Fibroblast of lung (primary cell): ENCODE results near the gene SFR1. TPM values are rescaled to one million over a fixed set of nuclear protein-coding genes. Genes with fewer than 3 reads are reported as not detected.
A peak's percentile ranks its signal among the peaks of the same experiment; 100 is the strongest.

ENCODE experiments used
- DNase-seq, 2 donors: peaks; one replicate each; pipeline versions ENCODE4 v3.0.0 to v3.0.0-alpha.2; 2010; ENCODE audit warnings: low read depth in 2 of 2
- H2AFZ ChIP-seq: 2 replicates; pipeline ENCODE4 v1.5.1; 2012; ENCODE audit warnings: low read length, control low read depth, inconsistent platforms
- H3K27ac ChIP-seq: 2 replicates; pipeline ENCODE4 v1.5.1; 2011; ENCODE audit warnings: low read length, control low read depth; ENCODE audit not compliant: insufficient read depth
- H3K27me3 ChIP-seq: 2 replicates; pipeline ENCODE4 v1.5.1; 2011; ENCODE audit warnings: mild to moderate bottlenecking, low read length; ENCODE audit not compliant: control insufficient read depth, insufficient read depth
- H3K36me3 ChIP-seq: 2 replicates; pipeline ENCODE4 v1.5.1; 2011; ENCODE audit warnings: low read length; ENCODE audit not compliant: control insufficient read depth, insufficient read depth
- H3K4me1 ChIP-seq: 2 replicates; pipeline ENCODE4 v1.5.1; 2011; ENCODE audit warnings: low read length; ENCODE audit not compliant: control insufficient read depth, insufficient read depth; ENCODE audit errors: extremely low read depth
- H3K4me2 ChIP-seq: 2 replicates; pipeline ENCODE4 v1.5.1; 2011; ENCODE audit warnings: low read length, control low read depth; ENCODE audit not compliant: insufficient read depth; ENCODE audit errors: extremely low read depth
- H3K4me3 ChIP-seq, 4 experiments: fragments of 200-600 bp in 1 of 4; sonication (generic) in 1 of 4; replicated peaks in 1 of 4; 2 replicates each; pipeline ENCODE4 v1.5.1; 2011 to 2016; ENCODE audit warnings: low read length in 4 of 4, low read depth in 3 of 4, mild to moderate bottlenecking in 3 of 4, control low read depth in 2 of 4, inconsistent platforms in 1 of 4, mixed read lengths in 1 of 4; ENCODE audit not compliant: insufficient read depth in 1 of 4; ENCODE audit errors: control extremely low read depth in 1 of 4
- H3K79me2 ChIP-seq: 2 replicates; pipeline ENCODE4 v1.5.1; 2012; ENCODE audit warnings: mild to moderate bottlenecking, low read length, inconsistent platforms; ENCODE audit not compliant: control insufficient read depth, insufficient read depth
- H3K9ac ChIP-seq: 2 replicates; pipeline ENCODE4 v1.5.1; 2011; ENCODE audit warnings: mild to moderate bottlenecking, low read length, control low read depth; ENCODE audit not compliant: insufficient read depth
- H3K9me3 ChIP-seq: 2 replicates; pipeline ENCODE4 v1.5.1; 2012; ENCODE audit warnings: low read depth, low read length; ENCODE audit not compliant: control insufficient read depth, insufficient read depth
- H4K20me1 ChIP-seq: 2 replicates; pipeline ENCODE4 v1.5.1; 2011; ENCODE audit warnings: low read length; ENCODE audit not compliant: control insufficient read depth, insufficient read depth; ENCODE audit errors: extremely low read depth
- EZH2 ChIP-seq: IDR thresholded peaks from 2 replicates; pipeline ENCODE4 v1.5.1; 2012; ENCODE audit warnings: low read length, control low read depth, mild to moderate bottlenecking; ENCODE audit errors: missing control alignments
- polyA plus RNA-seq, 2 donors: library from polyadenylated mRNA; depleted of rRNA in 1 of 2; stranded (reverse) in 1 of 2; unstranded in 1 of 2; fragments of >200 nt; gene quantifications; 2 replicates each; pipeline ENCODE4 v1.2.1, GENCODE V29; 2011 to 2012; ENCODE audit warnings: missing spikeins in 1 of 2
- total RNA-seq: library from RNA; depleted of rRNA; stranded (reverse); fragments of >200 nt; gene quantifications from 2 replicates; pipeline ENCODE4 v1.2.1, GENCODE V29; 2014
- TF ChIP-seq, protein P1 (sequence below), 2 donors: IDR thresholded peaks in 1 of 2; conservative IDR thresholded peaks in 1 of 2; 1 replicate in 1 of 2; 2 replicates in 1 of 2; pipeline ENCODE4 v1.5.1; 2011 to 2012; ENCODE audit warnings: low read length in 2 of 2, control low read depth in 1 of 2, inconsistent platforms in 1 of 2, low read depth in 1 of 2, mild to moderate bottlenecking in 1 of 2

The SFR1 gene
- total and polyA plus RNA-seq, 2 donors (not counting 1 experiment from before 2014, with no cell fraction given), result 5.2 to 5.4 TPM

DNA sequence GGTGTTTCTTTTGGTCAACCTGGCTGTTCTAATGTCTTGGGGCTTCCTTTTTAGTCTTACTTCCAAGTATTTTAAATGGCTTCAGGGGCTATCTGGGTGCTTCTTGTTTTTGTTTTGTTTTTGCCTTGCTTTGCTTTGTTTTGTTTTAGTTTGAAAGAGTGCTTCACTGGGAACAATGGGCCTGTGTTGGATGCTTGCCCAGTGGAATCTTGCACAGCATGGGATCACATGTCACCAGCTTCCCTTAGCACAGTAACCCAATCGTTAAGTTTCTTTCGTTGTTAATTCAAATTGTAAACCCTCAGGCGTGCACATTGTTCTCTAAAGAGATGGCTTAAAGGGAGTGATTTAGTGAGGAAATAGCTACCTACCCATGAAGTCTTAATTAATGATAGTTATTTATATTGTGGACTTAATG is 45.2 kb upstream of the SFR1 start:
- Histone ChIP-seq H3K9ac (no peak overlapping the region), H2AFZ (no peak overlapping the region), H3K27me3 (peaks cover 18% of the 10 kb centered on the region), H3K4me3 (no peak overlapping the region), H3K4me2 (no peak overlapping the region), H3K79me2 (no peaks in the 10 kb centered on the region), H3K9me3 (no peaks in the 10 kb centered on the region), H3K36me3 (no peaks in the 10 kb centered on the region), H4K20me1 (no peaks in the 10 kb centered on the region), H3K27ac (no peak overlapping the region), H3K4me1 (no peaks in the 10 kb centered on the region)
- DNase-seq, result peak in 1 of 2 donors; percentile 53
- TF ChIP-seq EZH2, result no peak

- DNase-seq, result no peak
- H3K4me3 ChIP-seq, result no peak overlapping the region
- no peaks in the 10 kb centered on the region for H3K79me2 ChIP-seq
- H3K27ac ChIP-seq, result no peak overlapping the region
- no peak overlapping the region for H3K9ac ChIP-seq
- H4K20me1 ChIP-seq, result no peaks in the 10 kb centered on the region
- peaks cover 18% of the 10 kb centered on the region for H3K27me3 ChIP-seq
- no peaks in the 10 kb centered on the region for H3K9me3 ChIP-seq
- H3K4me2 ChIP-seq, result no peak overlapping the region
- H3K4me1 ChIP-seq, result no peaks in the 10 kb centered on the region
- H2AFZ ChIP-seq, result no peak overlapping the region
- no peaks in the 10 kb centered on the region for H3K36me3 ChIP-seq
- TF ChIP-seq, protein P1, sequence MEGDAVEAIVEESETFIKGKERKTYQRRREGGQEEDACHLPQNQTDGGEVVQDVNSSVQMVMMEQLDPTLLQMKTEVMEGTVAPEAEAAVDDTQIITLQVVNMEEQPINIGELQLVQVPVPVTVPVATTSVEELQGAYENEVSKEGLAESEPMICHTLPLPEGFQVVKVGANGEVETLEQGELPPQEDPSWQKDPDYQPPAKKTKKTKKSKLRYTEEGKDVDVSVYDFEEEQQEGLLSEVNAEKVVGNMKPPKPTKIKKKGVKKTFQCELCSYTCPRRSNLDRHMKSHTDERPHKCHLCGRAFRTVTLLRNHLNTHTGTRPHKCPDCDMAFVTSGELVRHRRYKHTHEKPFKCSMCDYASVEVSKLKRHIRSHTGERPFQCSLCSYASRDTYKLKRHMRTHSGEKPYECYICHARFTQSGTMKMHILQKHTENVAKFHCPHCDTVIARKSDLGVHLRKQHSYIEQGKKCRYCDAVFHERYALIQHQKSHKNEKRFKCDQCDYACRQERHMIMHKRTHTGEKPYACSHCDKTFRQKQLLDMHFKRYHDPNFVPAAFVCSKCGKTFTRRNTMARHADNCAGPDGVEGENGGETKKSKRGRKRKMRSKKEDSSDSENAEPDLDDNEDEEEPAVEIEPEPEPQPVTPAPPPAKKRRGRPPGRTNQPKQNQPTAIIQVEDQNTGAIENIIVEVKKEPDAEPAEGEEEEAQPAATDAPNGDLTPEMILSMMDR (conservative IDR thresholded peaks at IDR 0.05 in 1 of 2, IDR thresholded peaks at IDR 0.05 in 1 of 2; ENCODE audit: low read depth in 1 of 2, low read length in 2 of 2), result no peak
- no peak for TF ChIP-seq EZH2
Observed at GRCh38 chr10:104077247-104077646, 44.7 kb upstream of the SFR1 start.

DNA sequence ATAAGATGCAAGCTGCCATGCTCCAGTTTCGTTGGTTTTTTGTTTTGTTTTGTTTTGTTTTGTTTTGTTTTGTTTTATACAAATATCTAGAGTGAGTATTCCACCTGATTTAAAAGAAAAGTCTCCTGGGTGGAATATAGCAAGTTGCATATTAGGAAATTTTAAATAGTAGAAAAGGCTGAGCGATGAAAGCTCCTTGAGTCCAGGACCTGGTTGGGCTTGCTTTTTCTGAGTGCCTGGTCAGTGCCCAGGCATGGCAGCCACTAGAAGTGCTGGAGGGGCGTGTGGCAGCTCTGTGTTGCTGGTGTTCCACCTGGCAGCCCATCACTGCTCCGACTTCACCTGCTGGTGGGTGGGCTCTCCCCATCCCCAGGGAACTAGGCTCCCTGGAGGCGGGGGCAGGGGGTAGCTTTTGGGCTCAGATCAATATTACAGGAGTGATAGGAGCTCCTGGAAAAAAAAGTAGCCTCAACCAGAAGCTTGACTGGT is 44.3 kb upstream of the SFR1 start:
- TF ChIP-seq, protein P1 (conservative IDR thresholded peaks at IDR 0.05 in 1 of 2, IDR thresholded peaks at IDR 0.05 in 1 of 2; ENCODE audit: low read depth in 1 of 2, low read length in 2 of 2), result no peak
- TF ChIP-seq EZH2, result no peak

More for the DNA sequence above, 44.3 kb upstream of the SFR1 start:
- Histone ChIP-seq H3K36me3 (no peaks in the 10 kb centered on the region), H3K4me3 (no peak overlapping the region), H2AFZ (no peak overlapping the region), H3K9me3 (no peaks in the 10 kb centered on the region), H3K27me3 (peaks cover 18% of the 10 kb centered on the region), H3K4me2 (no peak overlapping the region), H3K4me1 (no peaks in the 10 kb centered on the region), H3K79me2 (no peaks in the 10 kb centered on the region), H3K27ac (no peak overlapping the region), H4K20me1 (no peaks in the 10 kb centered on the region), H3K9ac (no peak overlapping the region)
- no peak for DNase-seq
